Activated CD4-positive, alpha-beta T cell treated with anti-CD3 and anti-CD28 coated beads for 24 hours (primary cell): ENCODE data around the gene DIP2A.
A peak's percentile ranks its signal among the peaks of the same experiment; 100 is the strongest.

ENCODE experiments used
- DNase-seq, 2 donors: peaks; one replicate each; pipeline ENCODE4 v3.0.0-alpha.2; 2020; ENCODE audit warnings: low read depth in 2 of 2

The DIP2A gene, protein sequence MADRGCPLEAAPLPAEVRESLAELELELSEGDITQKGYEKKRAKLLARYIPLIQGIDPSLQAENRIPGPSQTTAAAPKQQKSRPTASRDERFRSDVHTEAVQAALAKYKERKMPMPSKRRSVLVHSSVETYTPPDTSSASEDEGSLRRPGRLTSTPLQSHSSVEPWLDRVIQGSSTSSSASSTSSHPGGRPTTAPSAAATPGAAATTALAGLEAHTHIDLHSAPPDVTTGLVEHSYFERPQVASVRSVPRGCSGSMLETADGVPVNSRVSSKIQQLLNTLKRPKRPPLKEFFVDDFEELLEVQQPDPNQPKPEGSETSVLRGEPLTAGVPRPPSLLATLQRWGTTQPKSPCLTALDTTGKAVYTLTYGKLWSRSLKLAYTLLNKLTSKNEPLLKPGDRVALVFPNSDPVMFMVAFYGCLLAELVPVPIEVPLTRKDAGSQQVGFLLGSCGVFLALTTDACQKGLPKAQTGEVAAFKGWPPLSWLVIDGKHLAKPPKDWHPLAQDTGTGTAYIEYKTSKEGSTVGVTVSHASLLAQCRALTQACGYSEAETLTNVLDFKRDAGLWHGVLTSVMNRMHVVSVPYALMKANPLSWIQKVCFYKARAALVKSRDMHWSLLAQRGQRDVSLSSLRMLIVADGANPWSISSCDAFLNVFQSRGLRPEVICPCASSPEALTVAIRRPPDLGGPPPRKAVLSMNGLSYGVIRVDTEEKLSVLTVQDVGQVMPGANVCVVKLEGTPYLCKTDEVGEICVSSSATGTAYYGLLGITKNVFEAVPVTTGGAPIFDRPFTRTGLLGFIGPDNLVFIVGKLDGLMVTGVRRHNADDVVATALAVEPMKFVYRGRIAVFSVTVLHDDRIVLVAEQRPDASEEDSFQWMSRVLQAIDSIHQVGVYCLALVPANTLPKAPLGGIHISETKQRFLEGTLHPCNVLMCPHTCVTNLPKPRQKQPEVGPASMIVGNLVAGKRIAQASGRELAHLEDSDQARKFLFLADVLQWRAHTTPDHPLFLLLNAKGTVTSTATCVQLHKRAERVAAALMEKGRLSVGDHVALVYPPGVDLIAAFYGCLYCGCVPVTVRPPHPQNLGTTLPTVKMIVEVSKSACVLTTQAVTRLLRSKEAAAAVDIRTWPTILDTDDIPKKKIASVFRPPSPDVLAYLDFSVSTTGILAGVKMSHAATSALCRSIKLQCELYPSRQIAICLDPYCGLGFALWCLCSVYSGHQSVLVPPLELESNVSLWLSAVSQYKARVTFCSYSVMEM (N-terminal part only)

DNA sequence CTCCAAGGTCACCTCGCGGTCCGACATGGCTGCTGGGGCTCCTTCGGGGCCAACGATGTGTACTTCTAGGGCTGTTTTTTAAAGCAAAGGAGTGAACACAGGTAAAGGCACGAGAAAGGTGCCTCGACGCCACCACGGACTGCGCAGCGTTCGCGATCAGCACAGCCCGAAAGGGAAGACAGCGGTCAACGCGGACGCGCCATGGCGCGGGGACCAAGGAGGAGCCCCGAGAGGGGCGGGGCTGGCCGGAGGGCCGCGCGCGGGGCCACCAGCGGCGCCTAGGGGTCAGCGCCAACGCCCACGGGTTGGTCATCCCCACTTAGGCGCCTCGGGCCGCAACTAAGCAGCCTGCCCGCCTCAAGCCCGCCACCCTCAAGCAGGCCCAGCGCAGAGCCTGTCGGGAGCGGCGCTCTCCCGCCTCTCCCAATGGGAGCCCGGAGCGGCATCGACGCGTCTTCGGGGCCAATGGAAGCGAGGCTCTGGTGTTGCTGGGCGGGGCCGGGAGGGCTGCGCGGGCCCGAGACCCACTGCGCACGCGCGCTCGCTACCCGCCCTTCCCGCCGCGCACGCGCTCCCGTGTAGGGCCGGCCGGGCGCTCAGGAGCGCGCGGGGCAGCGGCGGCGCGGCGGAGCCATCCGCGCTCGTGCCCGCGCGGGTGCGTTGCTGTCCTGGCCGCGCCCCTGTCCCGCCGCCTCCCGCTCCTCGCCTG is at the start of gene DIP2A:
DIP2A (plus strand) TSS at position 577 of the 709 bp plus-strand sequence. CDS start 241 bp downstream, outside the sequence.
- DNase-seq: peak; percentile 86

- no peak for DNase-seq
These were observed 48.9 kb upstream of the DIP2A start for GRCh38 chr21:46409641-46410406.

DNA sequence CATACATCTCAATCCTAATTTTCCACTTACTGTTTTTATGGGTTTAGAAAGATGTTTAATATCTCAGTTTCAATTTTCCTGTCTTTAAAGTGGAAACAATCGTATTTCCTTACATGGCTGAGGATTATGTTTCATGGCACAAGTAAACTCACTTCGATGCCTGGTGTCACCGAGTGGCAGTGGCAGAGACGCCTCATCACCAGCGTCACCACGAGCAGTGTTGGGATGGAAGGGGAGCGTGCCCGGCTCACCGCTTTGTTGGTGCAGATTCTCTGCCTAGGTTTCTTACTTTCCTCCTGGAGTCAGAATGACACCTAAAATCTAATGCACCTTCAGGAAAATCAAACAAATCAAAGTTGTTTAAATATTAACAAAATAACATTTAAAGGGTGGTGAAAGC is 48.2 kb upstream of the DIP2A start:
- DNase-seq: no peak

DNA sequence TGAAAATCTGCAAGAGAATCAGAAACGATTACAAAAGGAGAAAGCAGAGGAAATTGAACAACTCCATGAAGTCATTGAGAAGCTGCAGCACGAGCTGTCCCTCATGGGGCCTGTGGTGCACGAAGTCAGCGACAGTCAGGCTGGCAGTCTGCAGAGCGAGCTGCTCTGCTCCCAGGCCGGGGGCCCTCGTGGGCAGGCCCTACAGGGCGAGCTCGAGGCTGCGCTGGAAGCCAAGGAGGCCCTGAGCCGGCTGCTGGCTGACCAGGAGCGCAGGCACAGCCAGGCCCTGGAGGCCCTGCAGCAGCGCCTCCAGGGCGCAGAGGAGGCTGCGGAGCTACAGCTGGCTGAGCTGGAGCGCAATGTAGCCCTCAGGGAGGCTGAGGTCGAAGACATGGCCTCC is 47.5 kb upstream of the DIP2A start:
- DNase-seq: no peak

DNA sequence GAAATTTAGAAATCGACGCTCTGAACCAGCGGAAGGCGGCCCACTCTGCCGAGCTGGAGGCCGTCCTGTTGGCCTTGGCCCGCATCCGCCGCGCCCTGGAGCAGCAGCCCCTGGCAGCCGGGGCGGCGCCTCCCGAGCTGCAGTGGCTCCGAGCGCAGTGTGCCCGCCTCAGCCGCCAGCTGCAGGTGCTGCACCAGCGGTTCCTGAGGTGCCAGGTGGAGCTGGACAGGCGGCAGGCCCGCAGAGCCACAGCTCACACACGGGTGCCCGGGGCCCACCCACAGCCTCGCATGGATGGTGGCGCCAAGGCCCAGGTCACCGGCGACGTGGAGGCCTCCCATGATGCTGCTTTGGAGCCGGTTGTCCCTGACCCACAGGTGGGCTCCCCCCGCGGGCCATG is 47.0 kb upstream of the DIP2A start:
- DNase-seq: no peak

- no peak for DNase-seq
These were observed 45.9 kb upstream of the DIP2A start for GRCh38 chr21:46412521-46413364.

- DNase-seq: no peak
These were observed 45.4 kb upstream of the DIP2A start for GRCh38 chr21:46413365-46413696.

GRCh38 chr21:46414965-46415275 is 43.8 kb upstream of the DIP2A start:
- no peak for DNase-seq

- no peak for DNase-seq
These were observed 42.1 kb upstream of the DIP2A start for GRCh38 chr21:46416551-46416950.

- DNase-seq: no peak
These were observed 40.3 kb upstream of the DIP2A start for GRCh38 chr21:46418265-46418946.

- DNase-seq: no peak
These were observed 38.2 kb upstream of the DIP2A start for GRCh38 chr21:46420241-46421190.

GRCh38 chr21:46421191-46421750 is 37.4 kb upstream of the DIP2A start:
- DNase-seq: no peak

- no peak for DNase-seq
These were observed 36.7 kb upstream of the DIP2A start for GRCh38 chr21:46421756-46422555.

DNA sequence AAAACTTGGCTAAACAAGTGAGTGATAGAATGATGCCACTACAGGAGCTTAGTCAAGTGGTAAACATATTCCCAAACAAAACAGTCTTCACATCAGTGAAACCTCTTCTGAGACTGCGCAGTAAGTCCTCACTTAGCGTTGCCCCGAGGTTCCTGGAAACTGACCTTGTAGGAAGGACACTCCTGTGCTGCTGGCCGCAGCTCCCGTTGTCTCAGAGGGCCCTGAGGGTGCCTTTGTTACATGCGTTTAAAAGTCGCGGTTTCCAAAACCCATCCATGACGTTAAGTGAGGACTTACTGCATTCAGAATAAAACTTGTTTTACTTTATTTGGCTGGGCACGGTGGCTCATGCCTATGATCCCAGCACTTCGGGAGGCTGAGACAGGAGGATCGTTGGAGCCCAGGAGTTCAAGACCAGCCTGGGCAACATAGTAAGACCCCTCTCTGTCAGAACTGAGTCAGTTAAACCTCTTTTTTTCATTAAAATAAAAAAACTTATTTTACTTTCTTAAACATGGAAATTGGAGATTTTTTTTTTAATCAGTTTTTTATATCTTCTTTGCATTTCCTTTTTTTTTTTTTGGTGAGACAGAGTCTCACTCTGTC is 36.0 kb upstream of the DIP2A start:
- DNase-seq: no peak

DNA sequence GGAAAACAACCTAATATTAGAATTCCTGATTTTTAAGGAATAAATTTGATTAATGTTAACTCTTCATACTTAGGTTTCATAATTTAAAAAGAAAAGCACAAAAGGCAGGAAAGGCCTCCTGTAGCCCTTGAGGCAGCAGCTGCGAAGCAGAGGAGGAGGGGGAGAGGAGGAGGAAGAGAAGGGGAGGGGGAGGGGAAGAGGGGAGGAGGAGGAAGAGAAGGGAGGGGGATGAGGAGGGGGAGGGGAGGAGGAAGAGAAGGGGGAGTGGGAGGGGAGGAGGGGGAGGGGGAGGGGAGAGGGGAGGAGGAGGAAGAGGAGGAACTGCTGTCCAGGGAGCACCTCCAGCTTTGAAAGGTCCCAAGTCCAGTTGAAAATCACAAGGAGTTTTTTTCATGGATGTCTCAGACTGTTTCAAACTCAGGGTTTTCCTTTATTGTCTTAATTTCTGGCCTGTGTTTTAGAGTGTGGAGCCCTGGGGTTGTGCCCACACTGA is 35.1 kb upstream of the DIP2A start:
- DNase-seq: no peak

GRCh38 chr21:46424039-46424591 is 34.6 kb upstream of the DIP2A start:
- no peak for DNase-seq
